Superior temporal gyrus (tissue), 1 donor: ENCODE data around the gene TAMALIN.
A peak's percentile ranks its signal among the peaks of the same experiment; 100 is the strongest.

Experiments used
- DNase-seq: peaks from one replicate; pipeline ENCODE4 v3.0.0-alpha.2; 2016; ENCODE audit errors: extremely low spot score

The TAMALIN gene

GRCh38 chr12:51984657-51985056 is 22.1 kb upstream of the TAMALIN start:
- no peak for DNase-seq

- DNase-seq: no peak
Observed at GRCh38 chr12:51985154-51985835, 21.5 kb upstream of the TAMALIN start.

GRCh38 chr12:51986834-51987233 is 19.9 kb upstream of the TAMALIN start:
- DNase-seq: no peak

- DNase-seq: no peak
Observed at GRCh38 chr12:51992246-51992645, 14.5 kb upstream of the TAMALIN start.

- no peak for DNase-seq
Observed at GRCh38 chr12:51994539-51994820, 12.3 kb upstream of the TAMALIN start.

GRCh38 chr12:51994959-51995358 is 11.8 kb upstream of the TAMALIN start:
- DNase-seq: no peak

- DNase-seq: no peak
Observed at GRCh38 chr12:51997136-51997535, 9.6 kb upstream of the TAMALIN start.

DNA sequence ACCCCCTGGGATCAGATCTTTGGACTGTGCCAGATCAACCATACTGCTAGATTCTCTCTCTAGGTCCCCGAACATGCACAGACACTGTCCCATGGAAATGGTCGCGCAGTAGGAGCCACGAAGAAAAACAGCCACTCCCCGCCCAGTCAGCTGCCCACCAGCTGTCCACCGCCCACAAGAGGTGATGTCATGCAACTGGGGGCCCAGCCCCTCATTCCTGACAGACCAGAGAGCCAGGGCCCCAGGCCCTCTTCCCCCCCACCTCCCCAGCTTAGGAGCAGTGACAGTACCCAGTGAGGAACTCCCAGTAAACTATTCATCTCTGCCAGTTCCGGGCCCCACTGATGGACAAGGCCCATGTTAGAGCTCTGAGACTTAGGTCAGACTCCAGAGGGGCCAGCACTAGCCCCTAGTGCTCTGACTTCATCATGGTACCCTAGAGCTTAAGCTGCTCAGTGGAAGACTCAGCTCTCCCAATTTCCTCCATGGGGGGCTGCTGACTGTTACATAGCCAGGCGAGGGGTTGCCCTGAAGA is 3.7 kb upstream of the TAMALIN start:
- DNase-seq: no peak

- DNase-seq: no peak
Observed at GRCh38 chr12:52003591-52003990, 3.2 kb upstream of the TAMALIN start.

- peak; percentile 90 for DNase-seq
Observed at GRCh38 chr12:52004042-52004648, 2.6 kb upstream of the TAMALIN start.

DNA sequence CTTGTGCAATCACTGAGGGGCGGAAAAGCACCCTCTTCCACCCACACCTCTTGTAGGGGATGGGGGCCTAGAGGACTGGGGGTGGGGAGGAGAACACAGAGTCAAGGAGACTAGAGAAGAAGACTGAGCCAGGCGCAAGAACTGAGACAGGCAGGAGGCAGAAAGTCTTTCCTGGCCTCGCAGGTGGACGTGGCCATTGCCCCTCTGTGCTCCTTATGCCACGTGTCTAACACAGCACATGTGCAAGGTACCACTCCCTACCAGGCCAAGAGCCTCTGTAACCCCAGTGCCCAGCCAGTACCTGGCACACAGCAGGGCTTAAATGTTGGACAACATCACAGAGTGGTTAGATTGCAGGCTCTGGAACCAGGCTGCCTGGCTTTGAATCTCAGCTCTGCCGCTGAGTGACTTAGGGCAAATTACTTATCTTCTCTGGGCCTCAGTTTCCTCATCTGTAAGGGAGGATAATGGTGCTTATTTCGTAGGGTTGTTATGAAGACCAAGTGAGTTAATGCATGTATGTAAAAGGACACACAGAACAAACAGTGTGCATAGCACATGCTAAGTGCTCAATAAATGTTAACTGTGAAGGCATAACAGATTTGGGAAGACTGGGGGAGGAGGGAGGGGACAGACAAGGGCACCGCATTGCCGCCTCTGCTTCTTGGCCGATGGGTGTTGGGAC is 1.4 kb upstream of the TAMALIN start:
- peak; percentile 49 for DNase-seq

GRCh38 chr12:52005903-52006703 is 643 bp upstream of the TAMALIN start:
- no peak for DNase-seq

- DNase-seq: no peak
Observed at GRCh38 chr12:52007158-52007921, 594 bp downstream of the TAMALIN start.

- no peak for DNase-seq
Observed at GRCh38 chr12:52007982-52008510, 1.3 kb downstream of the TAMALIN start.

DNA sequence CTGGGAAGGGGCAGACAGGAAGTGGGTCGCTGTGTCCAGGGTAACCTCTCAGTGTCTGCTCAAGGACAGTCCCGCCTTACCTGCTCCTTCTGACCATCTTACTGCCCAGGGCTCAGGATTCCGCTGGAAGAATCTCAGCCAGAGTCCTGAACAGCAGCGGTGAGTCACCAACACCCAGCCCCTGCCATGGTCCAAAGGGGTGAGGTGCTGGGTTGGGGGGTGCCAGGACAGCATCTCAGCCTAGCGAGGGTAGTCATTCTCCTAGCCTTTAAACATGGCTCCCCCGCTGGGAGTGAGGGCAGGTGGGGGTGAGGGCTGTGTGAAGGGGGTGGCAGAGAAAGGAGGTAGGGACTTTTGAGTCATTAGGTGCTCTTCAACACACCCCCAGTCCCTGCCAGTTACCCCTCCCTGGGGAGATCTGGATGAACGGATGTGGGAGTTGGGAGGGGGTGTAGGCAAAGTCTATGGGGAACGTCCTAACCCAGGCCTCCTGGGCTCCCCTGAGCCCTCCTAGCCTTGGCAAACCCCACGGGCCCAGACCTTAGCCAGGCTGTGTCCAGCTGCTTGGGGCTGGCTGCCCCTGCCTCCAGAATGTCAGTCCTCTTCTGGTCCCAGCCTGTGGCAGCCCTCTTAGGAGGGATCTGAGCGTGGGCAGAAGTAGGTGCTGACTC is 2.5 kb downstream of the TAMALIN start:
- DNase-seq: no peak

GRCh38 chr12:52010152-52010622 is 3.4 kb downstream of the TAMALIN start:
- DNase-seq: peak; percentile 86

DNA sequence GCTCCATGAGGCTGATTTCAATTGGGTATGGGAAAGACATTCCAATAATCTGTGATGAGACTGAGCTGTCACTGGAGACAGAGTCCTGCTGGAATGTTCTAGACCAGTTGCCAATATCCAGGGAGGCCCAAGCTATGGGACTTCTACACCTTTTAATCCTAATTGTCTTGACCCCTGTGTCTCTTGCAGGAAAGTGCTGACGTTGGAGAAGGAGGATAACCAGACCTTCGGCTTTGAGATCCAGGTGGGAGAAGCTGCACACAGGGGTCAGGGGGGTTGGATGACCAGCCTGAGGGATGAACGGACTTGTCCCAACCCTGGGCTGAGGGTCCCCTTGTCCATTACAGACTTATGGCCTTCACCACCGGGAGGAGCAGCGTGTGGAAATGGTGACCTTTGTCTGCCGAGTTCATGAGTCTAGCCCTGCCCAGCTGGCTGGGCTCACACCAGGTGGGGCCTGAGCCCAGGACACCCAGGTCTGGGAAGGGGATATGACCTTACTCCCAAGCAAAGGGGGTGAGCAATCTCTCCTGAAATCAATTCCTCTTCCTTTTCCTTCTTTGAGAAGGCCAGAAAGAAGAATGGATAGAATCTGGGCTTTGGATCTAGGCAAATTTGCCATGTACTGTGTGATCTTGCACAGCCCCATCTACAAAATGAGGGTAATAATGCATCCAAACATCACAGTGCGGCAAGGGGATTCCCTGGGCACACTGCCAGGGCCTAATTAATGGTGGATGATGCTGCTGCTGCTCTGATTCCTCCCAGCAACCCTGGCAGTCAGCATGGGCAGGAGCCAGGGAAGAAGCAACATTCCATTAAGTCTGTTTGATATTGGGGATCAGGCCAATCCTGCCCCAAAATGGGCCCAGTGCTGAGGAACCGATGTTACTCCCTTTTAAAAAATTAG is 4.2 kb downstream of the TAMALIN start:
- peak; percentile 19 for DNase-seq

DNA sequence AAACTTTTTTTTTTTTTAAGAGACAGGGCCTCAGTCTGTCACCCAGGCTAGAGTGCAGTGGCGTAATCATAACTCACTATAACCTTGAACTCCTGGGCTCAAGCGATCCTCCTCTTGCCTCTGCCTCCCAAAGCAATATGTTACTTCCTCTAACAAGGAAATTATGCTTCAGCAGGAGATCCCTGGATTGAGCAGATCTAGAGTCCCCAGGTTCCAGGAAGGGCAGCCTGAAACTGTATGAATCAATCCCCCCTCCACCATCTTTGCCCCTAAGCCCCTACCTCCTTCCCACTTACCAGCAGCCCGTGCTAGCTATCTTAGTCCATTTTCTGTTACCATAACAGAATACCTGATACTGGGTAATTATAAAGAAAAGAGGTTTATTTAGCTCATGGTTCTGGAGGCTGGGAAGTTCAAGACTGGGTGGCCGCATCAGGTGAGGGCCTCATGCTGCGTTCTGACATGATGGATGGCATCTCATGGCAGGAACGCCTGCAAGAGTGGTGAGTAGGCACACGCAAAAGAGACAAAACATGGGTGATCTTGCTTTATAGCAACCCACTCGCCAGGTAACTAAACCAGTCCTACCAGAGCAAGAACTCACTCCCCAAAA is 5.0 kb downstream of the TAMALIN start:
- DNase-seq: no peak
